Right lung (tissue), 5 donors: ENCODE data around the gene UQCC2. TPM values are rescaled to one million over a fixed set of nuclear protein-coding genes. Genes with fewer than 3 reads are reported as not detected.

Source experiments
- DNase-seq, 2 donors: peaks; one replicate each; pipeline ENCODE4 v3.0.0-alpha.2; 2013
- polyA plus RNA-seq, 5 donors: library from polyadenylated mRNA; unstranded; fragments of 120-200 nt; gene quantifications; one replicate each; pipeline versions ENCODE4 v1.2.1 to v1.2.3, GENCODE V29; 2013; ENCODE audit warnings: inconsistent platforms in 1 of 5, low replicate concordance in 1 of 5; ENCODE audit not compliant: insufficient read length in 5 of 5, insufficient read depth in 1 of 5

UQCC2 gene
- polyA plus RNA-seq, 5 donors = 51.2 to 96.8 (median 57.2) TPM

- DNase-seq = no peak
Measured at GRCh38 chr6:33692078-33692759, 19.3 kb downstream of the UQCC2 start.

GRCh38 chr6:33691456-33692077 lies 19.9 kb downstream of the UQCC2 start:
- DNase-seq = no peak

GRCh38 chr6:33690766-33691165 lies 20.7 kb downstream of the UQCC2 start:
- no peak for DNase-seq

DNA sequence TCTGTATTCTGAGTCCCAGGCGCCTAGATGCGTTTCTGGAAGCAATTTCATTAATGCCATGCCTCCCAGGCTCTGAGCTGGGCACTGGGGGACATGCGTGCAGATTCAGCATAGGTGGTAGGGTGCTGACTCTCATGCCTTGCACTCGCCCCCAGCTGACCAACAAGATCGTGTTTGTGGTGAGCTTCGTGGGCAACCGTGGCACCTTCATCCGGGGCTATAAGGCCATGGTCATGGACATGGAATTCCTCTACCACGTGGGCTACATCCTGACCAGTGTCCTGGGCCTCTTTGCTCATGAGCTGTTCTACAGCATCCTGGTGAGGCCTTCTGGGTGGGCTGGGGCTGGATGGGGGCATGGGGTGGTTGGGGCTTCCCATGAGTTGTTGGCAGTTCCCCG lies 21.6 kb downstream of the UQCC2 start:
- DNase-seq = no peak

DNA sequence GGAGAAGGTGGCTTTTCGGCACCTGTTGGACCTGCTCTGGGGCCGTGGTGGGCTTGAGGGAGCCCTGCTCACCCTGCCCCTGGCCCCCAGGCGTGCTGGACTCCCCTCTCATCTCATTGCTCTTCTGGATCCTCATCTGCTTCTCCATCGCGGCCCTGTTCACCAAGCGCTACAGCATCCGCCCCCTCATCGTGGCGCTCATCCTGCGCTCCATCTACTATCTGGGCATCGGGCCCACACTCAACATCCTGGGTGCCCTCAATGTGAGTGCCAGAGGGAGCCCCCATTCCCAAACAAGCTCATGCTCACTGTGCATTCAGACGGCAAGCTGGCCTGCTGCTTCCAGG lies 22.4 kb downstream of the UQCC2 start:
- DNase-seq = no peak

- DNase-seq = no peak
Measured at GRCh38 chr6:33688451-33689147, 22.9 kb downstream of the UQCC2 start.

DNA sequence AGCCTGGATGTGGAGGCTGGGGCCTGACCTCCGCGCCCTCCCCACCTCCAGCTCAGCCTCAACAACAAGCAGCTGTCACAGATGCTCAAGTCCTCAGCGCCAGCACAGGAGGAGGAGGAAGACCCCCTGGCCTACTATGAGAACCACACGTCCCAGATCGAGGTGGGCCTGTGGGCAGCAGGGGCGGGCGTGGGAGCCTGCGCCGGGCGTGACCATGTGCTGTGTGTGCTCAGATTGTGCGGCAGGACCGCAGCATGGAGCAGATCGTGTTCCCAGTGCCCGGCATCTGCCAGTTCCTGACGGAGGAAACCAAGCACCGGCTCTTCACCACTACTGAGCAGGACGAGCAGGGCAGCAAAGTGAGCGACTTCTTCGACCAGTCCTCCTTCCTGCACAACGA lies 23.5 kb downstream of the UQCC2 start:
- no peak for DNase-seq

DNA sequence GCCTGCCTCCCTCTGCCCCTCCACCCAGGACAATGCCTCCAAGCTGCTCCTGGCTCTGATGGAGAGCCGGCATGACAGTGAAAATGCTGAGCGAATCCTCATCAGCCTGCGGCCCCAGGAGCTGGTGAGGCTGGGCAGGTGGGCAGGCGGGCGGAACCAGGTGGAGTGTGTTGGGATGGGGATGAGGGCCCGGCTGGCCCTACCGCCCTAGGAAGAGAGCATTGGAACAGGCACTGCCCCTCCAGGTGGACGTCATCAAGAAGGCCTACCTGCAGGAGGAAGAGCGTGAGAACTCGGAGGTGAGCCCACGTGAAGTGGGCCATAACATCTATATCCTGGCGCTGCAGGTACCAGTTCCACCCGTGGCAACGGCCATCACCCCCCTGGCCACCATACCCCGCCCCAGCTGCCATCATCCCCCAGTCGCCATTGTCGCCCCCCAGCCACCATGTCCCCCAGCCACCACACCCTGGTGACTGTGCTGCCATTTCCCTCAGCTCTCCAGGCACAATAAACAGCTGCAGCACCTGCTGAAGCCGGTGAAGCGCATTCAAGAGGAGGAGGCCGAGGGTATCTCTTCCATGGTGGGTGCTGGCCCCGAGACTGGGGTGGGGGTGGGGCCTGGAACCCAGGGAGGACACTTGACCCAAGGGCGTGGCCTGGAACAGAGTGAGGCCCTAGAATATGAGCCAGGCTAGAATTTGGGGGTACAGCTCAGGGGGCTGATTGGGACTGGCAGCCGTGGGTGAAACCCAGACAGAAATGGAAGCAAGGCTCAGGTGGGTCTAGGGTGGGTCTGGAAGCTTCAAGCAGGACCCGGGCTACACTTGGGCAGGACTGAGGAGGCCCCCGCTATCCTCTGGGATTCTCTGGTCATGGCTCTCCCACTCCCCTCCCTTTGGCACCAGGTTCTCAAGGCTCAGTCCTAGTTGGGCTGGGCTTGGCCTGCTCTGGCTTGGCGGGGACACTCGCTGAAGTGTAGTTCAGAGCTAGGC lies 24.2 kb downstream of the UQCC2 start:
- no peak for DNase-seq

DNA sequence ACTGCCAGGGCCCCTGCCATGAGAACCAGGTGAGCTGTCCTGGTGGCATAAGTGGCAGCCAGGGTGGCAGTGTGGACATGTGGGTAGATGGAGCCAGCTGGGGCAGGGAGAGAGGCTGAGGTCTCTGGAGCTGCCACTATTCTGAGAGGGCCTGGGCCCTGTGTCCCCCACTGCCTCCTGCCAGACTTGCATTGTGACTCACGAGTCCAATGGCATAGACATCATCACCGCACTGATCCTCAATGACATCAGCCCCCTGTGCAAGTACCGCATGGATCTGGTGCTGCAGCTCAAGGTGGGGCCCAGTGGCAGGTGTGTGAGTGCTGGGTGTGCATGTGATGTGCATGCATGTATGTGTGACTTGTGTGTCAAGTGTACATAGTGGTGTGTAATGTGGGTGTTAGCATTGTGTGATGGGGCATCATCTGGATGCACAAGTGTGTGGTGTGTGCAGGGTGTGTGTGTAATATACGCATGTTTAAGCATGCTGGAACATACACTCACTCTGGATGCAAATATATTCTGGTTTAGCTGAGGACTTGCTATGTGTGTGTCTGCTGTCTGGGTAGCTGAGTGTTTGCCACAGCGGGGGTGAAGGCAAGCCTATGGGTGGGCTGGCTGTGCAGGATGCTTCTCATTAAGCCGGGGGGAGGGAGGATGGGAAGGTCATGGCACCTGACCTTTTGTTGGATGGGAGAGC lies 25.1 kb downstream of the UQCC2 start:
- no peak for DNase-seq

GRCh38 chr6:33685411-33686224 lies 25.9 kb downstream of the UQCC2 start:
- no peak for DNase-seq

- no peak for DNase-seq
Measured at GRCh38 chr6:33684983-33685382, 26.5 kb downstream of the UQCC2 start.

DNA sequence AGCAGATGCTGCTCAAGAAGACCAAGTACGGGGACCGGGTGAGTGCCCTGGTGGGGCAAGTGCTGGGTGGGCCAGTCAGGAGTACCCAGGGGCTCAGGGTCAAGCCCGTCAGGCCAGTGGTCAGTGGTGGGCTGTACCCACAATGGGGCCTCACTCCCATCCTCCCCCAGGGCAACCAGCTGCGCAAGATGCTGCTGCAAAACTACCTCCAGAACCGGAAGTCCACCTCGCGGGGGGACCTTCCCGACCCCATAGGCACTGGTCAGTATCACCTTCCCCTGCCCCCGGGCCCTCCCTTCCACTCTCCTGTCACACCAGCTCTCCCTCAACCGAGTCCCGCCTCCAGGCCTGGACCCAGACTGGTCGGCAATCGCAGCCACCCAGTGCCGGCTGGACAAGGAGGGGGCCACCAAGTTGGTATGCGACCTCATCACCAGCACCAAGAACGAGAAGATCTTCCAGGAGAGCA lies 27.0 kb downstream of the UQCC2 start:
- DNase-seq = no peak

DNA sequence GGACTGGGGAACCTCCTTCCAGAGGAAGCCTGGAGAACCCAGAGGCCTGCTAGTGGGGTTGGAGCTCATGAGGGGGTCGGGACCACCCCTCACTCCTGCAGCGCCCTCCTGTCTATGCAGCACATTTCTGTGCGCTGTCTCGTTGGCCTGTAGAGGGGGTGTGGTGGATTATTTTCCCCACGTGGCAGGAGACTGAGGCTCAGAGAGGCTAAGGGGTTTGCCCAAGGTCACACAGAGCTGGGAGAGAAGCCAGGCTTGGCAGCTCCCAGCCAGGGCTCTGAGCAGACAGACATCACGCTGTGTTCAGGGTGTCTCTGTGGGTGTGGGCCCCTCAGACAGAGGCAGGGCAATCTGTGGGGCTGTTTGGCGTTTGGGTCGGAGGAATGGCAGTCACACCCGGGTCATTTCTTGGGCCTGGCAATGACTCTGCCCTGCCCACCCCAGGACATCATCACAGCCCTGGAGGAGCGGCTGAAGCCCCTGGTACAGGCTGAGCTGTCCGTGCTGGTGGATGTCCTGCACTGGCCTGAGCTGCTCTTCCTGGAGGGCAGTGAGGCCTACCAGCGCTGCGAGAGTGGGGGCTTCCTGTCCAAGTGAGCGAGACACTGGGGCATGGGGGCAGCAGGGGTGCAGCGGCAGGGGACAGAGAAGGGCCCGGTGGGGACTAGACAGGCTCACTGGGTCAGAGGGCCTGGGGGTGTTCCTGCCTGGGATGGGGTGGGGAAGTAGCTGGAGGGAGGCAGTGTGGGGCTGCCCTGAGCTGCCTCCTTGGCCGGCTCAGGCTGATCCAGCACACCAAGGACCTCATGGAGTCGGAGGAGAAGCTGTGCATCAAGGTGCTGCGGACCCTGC lies 27.7 kb downstream of the UQCC2 start:
- no peak for DNase-seq

GRCh38 chr6:33683051-33683571 lies 28.4 kb downstream of the UQCC2 start:
- DNase-seq = no peak

GRCh38 chr6:33682341-33682740 lies 29.2 kb downstream of the UQCC2 start:
- DNase-seq = no peak

DNA sequence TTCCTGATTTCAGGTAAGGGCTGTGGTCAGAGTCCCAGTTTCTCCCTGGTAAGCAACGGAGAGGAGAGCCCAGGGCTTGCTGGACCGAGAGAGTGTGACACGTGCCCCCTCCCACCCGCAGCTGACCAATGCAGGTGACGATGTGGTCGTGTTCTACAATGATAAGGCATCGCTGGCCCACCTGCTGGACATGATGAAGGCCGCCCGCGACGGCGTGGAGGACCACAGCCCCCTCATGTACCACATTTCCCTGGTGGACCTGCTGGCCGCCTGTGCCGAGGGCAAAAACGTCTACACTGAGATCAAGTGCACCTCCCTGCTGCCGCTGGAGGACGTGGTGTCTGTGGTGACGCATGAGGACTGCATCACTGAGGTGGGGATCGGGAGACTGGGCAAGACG lies 31.7 kb downstream of the UQCC2 start:
- no peak for DNase-seq

- DNase-seq = no peak
Measured at GRCh38 chr6:33678932-33679490, 32.5 kb downstream of the UQCC2 start.

DNA sequence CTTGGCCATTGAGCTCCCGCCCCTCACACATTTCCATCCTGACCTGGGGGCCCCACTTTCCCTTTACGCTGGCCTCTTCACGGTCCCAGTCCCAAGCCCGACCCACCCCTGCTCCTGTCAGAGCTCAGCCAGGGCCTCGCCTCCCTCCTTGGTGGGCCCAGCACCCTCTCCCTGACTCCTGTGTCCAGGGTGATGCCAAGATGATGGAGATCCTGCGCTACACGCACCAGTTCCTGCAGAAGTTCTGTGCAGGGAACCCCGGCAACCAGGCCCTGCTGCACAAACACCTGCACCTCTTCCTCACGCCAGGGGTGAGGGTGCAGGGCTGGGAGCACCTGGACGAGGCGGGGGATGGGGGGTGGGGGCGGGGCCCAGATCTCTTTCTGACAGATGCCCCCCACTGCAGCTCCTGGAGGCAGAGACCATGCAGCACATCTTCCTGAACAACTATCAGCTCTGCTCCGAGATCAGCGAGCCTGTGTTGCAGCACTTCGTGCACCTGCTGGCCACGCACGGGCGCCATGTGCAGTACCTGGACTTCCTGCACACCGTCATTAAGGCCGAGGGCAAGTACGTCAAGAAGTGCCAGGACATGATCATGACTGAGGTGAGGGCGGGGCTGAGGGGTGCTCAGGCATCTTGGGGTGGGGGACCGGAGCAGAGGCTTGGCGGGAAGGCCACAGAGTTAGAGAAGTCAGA lies 33.1 kb downstream of the UQCC2 start:
- no peak for DNase-seq
